HG03280 (cell line): ENCODE results near the gene KIF18A.
A peak's percentile ranks its signal among the peaks of the same experiment; 100 is the strongest.
"Not testable (repeated sequence)": the region's sequence is repeated elsewhere in the genome, so short reads cannot be mapped to it uniquely, and the experiment has no call there.

Experiments used
- ATAC-seq: cut with Tn5 transposase; IDR thresholded peaks from one replicate; pipeline ENCODE4 v1.9.1; 2021; ENCODE audit warnings: mild to moderate bottlenecking, moderate library complexity; ENCODE audit not compliant: unreplicated experiment

KIF18A gene

DNA sequence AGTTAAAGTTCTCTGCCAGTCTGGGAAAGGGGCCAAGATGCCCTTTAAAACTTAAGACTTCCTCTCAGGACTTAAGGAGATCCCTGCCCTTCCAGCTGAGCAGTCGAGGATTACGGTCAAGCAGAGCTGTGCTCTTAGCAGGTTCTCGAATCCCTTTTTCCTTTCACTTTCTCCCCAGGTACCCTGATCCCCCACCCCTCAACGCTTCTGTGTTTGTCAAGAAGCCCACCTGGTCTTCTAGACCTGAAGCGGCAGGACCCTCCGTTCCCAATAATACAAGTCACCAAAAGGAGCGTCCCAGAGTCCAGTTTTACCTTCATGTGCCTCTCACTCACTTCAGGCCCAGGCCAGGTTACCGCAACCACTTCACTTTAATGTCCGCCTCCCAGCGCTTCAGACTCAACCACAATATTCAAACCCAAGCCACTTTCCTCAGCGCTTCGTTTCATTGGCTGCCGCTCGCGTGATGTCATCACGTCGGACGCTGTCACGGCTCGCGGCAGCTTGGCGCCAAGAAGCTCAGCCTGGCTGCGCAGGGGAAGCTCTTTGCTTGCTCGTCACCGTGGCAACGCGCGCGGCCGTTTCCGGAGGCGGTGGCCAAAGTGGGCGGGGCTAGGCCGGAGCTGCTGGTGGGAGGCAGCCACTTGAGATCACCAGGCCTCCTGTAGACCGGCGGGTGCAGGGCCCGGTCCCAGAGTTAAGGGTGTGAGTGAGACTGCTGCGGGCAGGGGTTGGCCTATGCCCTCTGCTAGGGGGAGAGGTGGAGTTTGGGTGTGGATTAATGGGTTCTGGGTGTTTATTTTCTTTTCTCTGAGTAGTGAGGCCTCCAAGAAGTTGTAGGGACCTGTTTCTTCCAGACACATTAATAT, at the start of gene KIF18A, which contains the start of gene METTL15:
TSS of gene KIF18A (minus strand) at position 407 of the 869 bp plus-strand sequence. CDS start 10,209 bp downstream, outside the sequence.
TSS of gene METTL15 (plus strand) at position 639 of the 869 bp plus-strand sequence. CDS start 4,947 bp downstream, outside the sequence.
- peak; percentile 94 for ATAC-seq

DNA sequence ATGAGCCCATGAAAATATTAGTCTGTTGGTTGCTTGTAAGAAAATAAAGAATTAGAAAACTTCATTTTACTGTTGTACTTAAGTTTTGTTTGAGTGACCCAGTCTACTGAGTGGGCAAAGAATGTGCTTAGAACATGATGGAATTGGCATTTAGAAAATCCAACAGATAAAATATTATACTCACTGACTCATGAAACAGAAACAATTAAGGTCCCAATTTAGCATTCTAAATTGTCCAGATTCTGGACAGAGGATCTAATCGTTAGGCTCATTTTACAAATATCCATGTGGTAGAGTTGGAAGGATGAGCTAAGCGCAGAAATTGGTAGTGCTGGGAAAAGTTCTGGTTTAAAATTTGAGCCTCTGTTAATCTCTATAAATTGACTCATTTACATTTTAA, 45.6 kb upstream of the KIF18A start:
- ATAC-seq, result no peak

DNA sequence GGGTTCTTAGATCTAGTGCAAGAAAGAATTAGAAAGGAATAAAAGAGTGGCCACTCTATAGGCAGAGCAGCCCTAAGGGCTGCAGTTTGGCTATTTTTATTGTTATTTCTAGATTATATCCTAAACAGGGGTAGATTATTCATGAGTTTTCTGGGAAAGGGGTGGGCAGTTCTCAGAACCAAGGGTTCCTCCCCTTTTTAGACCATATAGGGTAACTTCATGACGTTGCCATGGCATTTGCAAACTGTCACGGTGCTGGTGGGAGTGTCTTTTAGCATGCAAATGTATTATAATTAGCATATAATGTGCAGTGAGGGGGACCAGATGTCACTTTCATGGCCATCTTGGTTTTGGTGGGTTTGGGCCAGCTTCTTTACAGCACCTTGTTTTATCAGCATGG, 44.8 kb upstream of the KIF18A start:
- no peak for ATAC-seq

DNA sequence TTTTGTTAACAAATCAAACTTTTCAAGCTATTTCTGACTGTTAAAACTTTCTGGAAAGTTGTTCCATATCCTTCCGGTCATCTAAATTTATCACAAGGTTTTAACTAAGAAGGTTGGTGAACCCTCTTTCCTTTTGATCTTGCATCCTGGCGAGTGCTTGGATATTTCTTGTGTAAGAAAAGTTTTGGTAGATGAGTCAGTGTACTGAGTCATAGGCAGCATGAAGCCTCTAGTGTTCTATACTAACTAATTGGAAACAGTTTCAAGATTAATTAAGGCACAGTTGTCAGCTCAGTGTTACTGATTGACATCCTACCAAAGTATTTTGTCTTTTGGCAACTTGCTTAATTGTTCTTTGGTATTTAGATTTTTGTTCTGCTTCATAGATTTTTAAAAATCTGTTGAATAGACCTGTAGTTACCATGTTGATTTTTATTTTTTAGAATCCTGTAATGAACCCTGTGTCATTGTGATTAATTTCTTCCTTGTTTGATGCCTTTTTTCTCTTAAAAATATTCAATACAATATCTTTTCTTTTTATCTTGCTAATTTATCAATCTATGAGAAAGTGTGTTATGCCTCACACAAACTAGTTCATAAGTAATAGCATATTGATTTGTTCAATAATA, 38.3 kb upstream of the KIF18A start:
- ATAC-seq, result no peak

DNA sequence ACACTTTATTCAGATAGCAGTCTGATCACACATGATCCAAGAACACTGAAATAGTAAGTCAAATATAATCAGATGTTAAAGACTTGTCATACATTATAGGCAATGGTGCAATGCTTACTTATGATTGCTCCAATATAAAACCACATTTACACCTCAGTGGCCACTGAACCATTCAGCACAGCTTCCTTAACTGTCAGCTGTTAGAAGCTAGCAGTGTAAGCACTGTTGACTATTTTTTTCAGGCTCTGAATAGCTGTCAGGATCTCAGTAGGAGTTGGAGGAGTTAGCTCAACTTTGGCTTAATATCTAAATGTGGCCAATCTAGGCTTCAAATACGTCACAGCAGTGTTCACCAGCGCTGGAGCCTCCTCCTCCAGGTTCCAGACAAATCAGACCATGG, 36.9 kb upstream of the KIF18A start:
- no peak for ATAC-seq

DNA sequence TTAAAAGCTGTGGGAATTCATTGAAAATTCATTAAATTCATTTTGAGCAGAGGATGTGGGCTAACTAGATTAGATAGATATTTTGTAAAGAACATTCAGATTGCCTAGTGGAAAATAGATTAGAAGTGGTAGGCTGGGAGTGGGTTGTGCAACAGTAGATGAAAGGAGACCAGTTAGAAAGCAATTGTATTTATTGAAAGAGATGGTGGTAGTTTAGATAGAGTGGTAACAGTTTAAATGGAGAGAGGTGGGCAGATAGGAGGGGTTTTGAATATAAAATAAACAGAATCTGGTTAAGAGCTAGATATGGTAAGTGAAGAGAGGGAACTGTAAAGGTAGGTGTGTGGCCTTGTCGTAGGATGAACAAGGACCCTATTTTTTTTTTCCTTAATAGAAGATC, 34.8 kb upstream of the KIF18A start:
- no peak for ATAC-seq

DNA sequence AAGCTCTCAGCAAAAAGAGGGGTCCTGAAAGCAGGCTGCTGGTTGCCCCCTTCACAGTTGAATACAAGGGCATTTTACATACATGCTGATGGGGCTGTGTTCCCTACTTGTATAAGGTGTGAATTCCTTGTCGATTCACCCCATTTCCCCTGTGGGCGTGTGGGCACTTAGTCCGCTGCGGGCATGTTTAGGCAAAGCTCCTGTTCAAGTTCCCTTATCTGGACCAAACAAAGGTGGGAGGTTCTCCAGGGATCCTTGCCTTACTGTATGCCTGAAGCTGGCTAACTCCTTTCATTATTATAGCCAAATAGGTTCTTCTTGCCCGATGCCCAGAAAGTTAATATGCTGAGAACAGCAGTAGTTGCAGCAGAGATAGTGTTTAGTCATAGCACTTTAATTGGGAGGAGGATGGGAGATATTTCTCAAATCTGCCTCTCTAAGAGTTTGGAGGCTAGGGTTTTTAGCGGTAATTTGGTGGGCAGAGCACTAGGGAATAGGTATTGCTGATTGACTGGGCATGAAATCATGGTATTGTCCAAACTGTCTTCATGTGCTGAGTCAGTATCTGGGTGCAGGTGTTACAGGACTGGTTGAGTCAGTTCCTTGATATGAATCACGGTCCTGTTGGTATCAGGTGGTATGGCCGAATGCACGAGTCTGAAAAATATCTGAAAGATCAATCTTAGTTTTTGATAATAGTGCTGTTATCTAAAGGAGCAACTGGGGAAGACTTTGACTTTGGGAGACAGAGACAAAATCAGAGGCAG, 32.9 kb upstream of the KIF18A start:
- no peak for ATAC-seq

DNA sequence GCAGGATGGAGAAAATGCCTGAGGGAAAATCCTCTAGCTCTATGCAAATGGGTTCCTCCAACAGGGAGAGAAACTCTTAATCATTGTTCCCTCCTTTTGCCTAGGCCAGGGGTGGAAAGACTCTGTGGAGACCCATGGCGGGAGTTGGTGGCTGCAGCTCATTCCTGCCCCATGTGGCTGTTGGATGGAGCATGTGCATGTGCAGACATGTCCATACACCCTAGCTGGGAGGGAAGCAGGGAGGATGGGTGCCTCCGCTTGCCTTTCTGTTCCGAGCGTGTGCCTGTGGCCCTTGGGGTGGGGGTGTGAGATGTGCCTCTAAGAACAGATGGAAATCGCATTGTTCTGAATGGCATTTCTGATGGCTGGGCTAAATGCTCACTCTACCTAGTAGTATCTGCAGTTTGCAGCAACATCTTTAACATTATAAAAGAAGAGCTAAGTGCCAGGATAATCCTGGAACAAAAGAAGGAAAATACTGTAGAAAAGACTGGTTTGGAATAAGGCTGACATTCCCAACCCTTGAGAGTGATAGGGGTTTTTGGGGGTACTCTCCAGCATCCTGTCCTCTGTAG, 32.0 kb upstream of the KIF18A start:
- no peak for ATAC-seq

DNA sequence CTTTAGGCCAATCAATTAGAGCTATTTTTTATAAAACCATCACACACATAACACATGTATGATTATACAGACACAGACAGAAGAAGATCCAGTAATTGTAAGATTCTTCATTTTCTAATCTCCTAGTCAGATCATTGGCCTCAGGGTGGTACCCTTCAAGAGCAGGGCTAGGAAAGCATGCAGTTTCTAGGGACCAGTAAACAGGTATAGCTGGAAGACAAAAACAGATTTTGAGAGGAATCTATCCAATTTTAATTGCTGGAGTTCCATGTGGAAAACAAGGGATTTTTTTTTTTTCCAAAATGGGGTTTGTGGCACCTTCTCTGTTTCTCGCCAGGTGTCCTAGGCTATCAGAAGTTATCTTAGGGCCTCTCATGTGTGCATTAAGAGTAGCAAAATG, 29.9 kb upstream of the KIF18A start:
- ATAC-seq, result no peak

DNA sequence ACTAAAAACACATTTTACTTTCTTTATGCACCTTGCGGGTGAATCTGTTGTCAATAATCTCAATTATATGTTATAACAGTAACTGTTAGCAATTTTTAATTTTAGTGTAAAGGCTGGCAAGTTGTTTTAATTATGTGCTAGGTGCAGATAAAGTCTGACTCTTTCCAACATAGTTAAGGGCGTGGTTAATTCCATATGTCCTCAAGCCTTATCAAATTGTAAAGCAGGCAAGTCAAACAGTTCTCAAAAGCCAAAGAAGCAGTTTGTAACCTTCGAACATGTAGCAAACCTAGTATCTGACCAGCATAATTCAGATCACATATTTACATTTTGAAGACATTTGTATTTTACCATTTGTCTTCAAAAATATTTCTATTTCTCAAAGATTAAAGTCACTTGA, 29.4 kb upstream of the KIF18A start:
- no peak for ATAC-seq

DNA sequence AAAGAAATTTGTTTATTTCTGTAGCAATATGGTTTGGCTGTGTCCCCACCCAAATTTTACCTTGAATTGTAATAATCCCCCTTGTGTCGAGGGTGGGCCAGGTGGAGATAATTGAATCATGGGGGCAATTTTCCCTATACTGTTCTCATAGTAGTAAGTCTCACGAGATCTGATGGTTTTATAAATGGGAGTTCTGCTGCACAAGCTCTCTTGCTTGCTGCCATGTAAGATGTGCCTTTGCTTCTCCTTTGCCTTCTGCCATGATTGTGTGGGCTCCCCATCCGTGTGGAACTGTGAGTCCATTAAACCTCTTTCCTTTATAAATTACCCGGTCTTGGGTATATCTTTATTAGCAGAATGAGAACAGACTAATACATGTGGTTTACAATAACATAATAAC, 28.2 kb upstream of the KIF18A start:
- not testable (repeated sequence) for ATAC-seq

DNA sequence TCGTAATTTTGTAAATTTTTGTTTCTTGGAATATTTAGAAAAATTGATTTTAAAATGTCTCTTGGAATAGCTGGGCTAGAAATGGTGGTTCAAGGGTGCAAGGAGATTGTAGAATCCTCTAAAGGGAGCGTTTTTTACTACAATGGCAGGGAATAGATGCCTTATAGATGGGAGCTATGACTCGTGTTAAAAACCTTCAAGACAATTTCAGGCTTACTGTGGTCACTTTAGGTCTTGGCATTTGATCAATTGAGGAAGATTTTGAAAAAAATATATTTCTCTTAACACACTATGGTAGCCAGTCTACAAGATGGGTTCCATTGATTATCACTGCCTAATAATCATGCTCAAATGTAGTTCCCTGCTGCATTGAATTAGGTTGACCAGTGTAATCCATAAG, 25.2 kb upstream of the KIF18A start:
- ATAC-seq, result no peak

DNA sequence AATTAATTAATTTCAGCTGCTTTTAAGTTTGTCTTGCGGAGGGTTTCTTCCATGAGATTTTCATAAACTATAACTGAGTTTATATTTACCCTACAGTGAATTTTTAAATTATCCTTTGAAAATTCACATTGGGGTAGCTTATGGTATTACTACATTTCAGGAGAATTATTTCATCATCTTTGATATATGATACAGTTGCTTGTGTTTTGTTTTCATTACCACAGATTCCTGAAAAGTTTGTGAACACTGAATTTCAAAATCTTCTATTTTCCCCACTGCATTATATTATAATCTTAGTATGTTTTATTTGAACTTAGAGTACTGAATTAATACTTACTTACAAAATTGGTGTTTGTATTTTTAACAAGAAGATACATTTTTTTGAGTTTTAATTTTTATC, 24.6 kb upstream of the KIF18A start:
- ATAC-seq, result no peak

DNA sequence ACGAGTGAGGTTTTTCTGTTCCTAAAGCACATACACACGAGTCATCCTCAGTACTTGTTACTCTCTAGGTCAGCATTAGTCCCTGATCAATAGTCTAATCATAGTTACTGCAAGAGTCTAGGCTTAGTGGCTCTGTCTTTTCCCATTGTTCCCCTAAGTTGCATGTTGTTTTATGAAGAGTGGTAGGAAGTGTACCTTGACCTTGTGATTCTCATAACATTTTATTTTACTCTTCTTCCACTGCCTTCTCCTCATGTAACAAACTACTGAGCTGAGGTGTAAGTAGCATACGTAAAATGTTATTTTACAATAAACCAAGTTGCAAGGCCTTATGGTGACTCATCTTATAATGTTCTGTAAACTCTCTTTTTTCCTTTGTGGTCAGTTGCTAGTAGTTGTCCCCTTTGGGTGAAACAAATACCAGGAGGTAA, 15.2 kb upstream of the KIF18A start:
- ATAC-seq, result no peak

DNA sequence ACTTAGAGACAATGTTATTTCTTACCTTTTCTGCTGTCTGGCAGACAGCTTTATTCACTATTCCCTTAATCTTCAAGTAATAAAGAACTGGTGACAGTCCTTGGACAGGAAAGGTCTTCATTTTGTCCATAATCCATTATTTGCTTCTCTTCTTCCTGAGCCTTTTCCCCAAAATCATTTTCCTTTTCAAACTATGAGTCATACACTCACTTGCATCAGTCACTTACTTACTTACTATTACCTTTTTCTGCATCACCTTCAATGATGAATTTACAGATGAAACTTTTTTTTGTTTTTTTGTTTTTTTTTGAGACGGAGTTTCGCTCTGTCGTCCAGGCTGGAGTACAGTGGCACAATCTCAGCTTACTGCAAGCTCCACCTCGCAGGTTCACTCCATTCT, 9.8 kb upstream of the KIF18A start:
- no peak for ATAC-seq

DNA sequence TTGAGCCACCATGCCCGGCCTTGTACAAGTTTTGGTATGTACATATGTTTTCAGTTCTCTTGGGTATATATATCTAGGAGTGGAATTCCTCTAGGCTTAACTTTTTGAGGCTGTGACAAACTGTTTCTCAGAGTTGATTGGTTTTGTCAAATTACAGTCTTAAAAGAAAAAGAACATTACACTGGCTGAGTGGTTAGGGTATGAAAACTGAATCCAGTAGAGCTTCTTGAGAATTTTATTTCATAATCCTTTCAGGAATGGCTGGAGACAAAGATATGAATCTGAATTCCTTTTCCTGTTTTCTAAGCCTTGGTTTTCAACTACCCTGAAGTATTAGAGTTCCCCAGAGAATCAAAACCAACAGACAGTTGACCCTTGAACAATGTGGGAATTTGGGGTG, 6.8 kb upstream of the KIF18A start:
- no peak for ATAC-seq

DNA sequence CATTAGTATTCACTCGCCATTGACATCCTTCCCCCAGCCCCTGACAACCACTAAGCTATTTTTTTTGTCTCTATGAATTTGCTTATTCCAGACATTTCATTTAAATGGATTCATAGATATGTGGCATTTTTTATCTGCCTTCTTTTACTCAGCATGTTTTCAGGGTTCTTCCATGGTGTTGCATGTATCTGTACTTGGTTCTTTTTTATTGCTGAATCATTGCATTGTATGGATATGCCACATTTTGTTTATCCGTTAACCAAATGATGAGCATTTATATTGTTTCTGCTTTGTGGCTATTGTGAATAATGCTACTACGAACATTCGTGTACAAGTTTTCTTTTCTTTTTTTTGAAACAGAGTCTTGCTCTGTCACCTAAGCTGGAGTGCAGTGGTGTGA, 6.2 kb upstream of the KIF18A start:
- ATAC-seq, result no peak

DNA sequence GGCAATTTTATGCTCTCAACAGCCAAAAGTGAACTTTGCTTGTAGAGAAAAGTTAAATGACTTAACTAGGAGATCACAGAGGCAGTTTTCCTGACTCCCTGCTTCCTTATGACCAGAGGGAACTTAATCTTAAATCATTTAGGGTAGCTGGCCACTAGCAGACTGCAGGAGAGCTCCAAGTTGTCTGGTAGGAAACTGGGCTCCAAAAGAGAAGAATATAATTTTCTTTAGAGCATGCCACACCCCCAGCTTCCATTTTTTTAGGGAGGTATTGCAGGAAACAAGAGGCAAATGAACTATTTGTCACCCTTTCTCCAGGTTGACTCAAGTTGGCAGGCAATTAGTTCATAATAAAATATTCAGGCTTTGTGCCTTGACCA, 2.9 kb upstream of the KIF18A start:
- no peak for ATAC-seq

DNA sequence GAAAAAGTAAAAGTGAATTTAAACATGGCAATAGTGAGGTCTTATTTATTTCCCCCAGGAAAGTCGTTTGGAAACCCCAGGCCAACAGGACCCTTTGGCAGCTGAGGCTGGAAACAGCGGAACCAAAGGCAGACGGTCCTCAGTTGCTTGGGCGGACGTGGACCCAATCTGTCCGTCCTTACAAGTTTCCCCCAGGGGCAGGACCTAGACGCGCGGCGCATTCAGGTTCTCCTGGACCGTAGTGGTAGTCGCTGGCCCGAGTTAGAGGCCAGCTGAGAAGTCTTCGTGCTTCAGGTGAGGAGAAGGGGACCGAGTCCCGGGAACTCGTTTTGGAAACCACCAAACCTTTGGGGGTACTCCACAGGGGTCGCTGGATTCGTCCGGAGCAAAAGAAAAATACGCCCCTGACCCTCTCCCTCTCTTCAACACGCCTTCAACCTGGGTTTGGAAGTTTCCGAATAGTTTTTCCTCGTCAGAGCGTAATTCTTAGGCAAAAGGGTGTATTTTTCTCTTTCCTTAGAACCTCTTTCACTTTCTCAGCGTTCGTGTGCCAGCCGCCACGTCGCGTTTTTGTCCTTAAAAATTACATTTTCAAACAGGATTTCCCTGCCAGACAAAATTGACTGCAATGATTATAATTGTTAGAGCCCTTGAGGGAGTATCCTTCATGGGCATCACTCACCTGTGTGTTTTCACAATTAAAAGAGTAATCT, 2.3 kb upstream of the KIF18A start:
- peak; percentile 19 for ATAC-seq

DNA sequence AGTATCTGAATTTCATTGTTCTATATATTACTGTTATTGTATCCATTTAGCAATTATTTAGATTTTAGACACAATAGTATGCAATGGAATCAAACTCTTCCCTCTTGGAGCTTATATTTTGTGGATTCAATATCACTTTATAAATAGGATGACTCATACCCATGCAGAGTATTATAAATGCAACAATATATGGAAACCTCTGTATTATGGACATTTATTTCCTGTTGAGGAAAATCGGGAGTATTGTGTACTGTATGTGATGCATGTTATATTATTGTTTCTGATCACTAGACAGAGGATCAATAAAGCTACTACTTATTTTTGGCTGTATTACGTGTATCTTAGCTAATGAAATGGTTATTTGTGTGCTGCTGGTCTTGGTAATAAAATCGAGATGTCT, 1.0 kb upstream of the KIF18A start:
- ATAC-seq, result no peak
